ENCODE data around the gene TDO2.

- TF ChIP-seq CTCF (conservative IDR thresholded peaks at IDR 0.05) (no peak), ZFX (IDR thresholded peaks at IDR 0.05) (no peak)
These were observed 25.5 kb upstream of the TDO2 start for GRCh38 chr4:155877971-155878370.
